OCI-LY3 (cell line): ENCODE data around the gene TRABD2A.

Source experiments
- H2AFZ ChIP-seq: fragments of 200-600, 300-600 bp; shearing (Covaris generic); 2 replicates; pipeline ENCODE4 v1.6.0; 2014; ENCODE audit warnings: antibody characterized with exemption, low read depth, low read length
- H3K27ac ChIP-seq: fragments of 200-600, 300-600 bp; sonication (generic); 2 replicates; pipeline ENCODE4 v1.5.1; 2014; ENCODE audit warnings: mild to moderate bottlenecking, low read length, moderate library complexity, mixed read lengths
- H3K27me3 ChIP-seq: fragments of 200-600, 300-600 bp; sonication (generic); 2 replicates; pipeline ENCODE4 v1.6.1; 2014; ENCODE audit warnings: low read depth, low read length, mixed read lengths
- H3K36me3 ChIP-seq: fragments of 200-600, 300-600 bp; sonication (generic); replicated peaks from 2 replicates; pipeline ENCODE3; 2014; ENCODE audit warnings: low read depth, low read length, mixed read lengths
- H3K4me1 ChIP-seq: fragments of 300-600, 200-600 bp; sonication (generic); 2 replicates; pipeline ENCODE4 v1.6.1; 2014; ENCODE audit warnings: low read length, mixed read lengths
- H3K4me2 ChIP-seq: fragments of 200-600, 300-600 bp; sonication (generic); 2 replicates; pipeline ENCODE4 v1.6.1; 2014; ENCODE audit warnings: low read length, mixed read lengths
- H3K4me3 ChIP-seq: fragments of 300-600, 200-600 bp; sonication (generic); 2 replicates; pipeline ENCODE4 v1.5.1; 2014; ENCODE audit warnings: antibody characterized with exemption, mild to moderate bottlenecking, low read length, moderate library complexity
- H3K79me2 ChIP-seq: fragments of 300-600, 200-600 bp; shearing (Covaris generic); 2 replicates; pipeline ENCODE4 v1.6.1; 2014; ENCODE audit warnings: mild to moderate bottlenecking, low read length, mixed read lengths
- H3K9ac ChIP-seq: fragments of 300-600, 200-600 bp; shearing (Covaris generic); 2 replicates; pipeline ENCODE4 v1.6.0; 2014; ENCODE audit warnings: mild to moderate bottlenecking, low read length, moderate library complexity
- H3K9me3 ChIP-seq: fragments of 200-600, 300-600 bp; shearing (Covaris generic); 2 replicates; pipeline ENCODE4 v1.6.1; 2014; ENCODE audit warnings: low read length, mixed read lengths; ENCODE audit not compliant: insufficient read depth
- H4K20me1 ChIP-seq: fragments of 200-600, 300-600 bp; sonication (generic); 2 replicates; pipeline ENCODE4 v1.6.1; 2016; ENCODE audit warnings: low read length, mixed read lengths; ENCODE audit not compliant: insufficient read depth
- EZH2phosphoT487 ChIP-seq: fragments of 200-600 bp; shearing (Covaris generic); IDR thresholded peaks from 2 replicates; pipeline ENCODE4 v1.6.1; 2018; ENCODE audit warnings: antibody characterized with exemption, mixed run types, low read depth
- TF ChIP-seq, protein P1 (sequence below): fragments of 200-600, 300-600 bp; sonication (generic); IDR thresholded peaks from 2 replicates; pipeline ENCODE4 v1.5.1; 2014; ENCODE audit warnings: antibody characterized with exemption, low read length, low read depth

The TRABD2A gene, protein sequence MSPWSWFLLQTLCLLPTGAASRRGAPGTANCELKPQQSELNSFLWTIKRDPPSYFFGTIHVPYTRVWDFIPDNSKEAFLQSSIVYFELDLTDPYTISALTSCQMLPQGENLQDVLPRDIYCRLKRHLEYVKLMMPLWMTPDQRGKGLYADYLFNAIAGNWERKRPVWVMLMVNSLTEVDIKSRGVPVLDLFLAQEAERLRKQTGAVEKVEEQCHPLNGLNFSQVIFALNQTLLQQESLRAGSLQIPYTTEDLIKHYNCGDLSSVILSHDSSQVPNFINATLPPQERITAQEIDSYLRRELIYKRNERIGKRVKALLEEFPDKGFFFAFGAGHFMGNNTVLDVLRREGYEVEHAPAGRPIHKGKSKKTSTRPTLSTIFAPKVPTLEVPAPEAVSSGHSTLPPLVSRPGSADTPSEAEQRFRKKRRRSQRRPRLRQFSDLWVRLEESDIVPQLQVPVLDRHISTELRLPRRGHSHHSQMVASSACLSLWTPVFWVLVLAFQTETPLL

DNA sequence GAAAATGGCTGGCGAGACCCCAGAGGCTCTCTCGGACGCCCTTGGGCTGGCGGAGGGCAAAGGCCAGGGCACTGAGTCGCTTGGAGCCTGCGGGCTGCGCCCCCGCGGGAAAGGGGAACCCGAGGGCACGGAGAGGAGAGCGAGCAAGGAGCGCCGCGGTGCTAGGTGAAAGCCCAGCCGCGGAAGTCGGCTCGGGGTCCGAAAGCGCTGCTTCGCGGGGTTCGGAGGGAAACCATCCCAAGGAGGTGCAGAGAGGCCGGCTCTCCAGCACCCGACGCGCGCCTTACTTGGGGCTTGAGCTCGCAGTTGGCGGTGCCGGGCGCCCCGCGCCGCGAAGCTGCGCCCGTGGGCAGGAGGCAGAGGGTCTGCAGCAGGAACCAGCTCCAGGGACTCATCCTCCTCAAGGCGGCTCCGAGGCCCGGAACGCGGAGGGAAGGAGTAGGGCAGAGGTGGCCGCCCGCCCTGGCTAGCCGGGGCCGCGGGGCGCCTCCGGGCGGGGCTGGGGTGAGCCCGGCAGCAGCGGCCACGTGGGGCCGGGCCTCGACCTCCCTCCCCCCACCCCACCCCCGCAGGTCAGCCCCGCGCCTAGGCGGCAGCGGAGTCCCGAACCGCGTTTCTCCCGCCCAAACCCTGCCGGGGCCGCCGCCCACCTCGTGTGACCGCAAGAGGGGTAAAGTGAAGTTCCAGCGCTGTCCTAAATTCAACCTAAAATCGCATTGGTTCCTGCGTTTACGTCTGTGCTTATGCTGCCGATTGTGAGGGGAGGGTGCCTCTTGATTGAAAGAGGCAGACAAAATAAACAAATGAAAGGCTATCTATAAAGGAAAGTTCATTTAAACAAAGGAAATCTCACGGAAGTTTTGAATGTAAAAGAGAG is at the start of gene TRABD2A:
TSS of gene TRABD2A (minus strand) at position 440 of the 877 bp plus-strand sequence. CDS start at position 395, 45 bp downstream.
- Histone ChIP-seq H3K27me3 (no peaks in the 10 kb centered on the region), H3K9me3 (no peaks in the 10 kb centered on the region)
- TF ChIP-seq, protein P1, sequence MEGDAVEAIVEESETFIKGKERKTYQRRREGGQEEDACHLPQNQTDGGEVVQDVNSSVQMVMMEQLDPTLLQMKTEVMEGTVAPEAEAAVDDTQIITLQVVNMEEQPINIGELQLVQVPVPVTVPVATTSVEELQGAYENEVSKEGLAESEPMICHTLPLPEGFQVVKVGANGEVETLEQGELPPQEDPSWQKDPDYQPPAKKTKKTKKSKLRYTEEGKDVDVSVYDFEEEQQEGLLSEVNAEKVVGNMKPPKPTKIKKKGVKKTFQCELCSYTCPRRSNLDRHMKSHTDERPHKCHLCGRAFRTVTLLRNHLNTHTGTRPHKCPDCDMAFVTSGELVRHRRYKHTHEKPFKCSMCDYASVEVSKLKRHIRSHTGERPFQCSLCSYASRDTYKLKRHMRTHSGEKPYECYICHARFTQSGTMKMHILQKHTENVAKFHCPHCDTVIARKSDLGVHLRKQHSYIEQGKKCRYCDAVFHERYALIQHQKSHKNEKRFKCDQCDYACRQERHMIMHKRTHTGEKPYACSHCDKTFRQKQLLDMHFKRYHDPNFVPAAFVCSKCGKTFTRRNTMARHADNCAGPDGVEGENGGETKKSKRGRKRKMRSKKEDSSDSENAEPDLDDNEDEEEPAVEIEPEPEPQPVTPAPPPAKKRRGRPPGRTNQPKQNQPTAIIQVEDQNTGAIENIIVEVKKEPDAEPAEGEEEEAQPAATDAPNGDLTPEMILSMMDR: no peak
- TF ChIP-seq EZH2phosphoT487: no peak

DNA sequence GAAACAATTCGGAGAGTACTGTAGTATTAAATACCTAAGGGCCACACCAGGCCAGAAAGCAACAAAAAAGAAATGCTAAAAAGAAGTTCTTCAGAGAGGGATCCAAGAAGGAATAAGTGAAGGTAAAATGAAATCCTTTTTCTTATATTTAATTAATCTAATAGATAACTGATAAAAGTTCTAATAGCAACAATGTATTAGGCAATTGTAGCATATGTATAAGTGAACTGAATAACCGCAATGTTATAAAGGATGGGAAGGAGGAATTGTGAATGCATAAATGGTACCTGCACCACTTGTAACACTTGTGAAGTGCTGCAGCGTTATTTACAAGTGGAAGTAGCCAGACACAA is 46.4 kb upstream of the TRABD2A start:
- H3K27me3 ChIP-seq: no peaks in the 10 kb centered on the region
- H3K4me3 ChIP-seq: peak overlapping the region; percentile 92
- no peaks in the 10 kb centered on the region for H3K79me2 ChIP-seq
- H3K9ac ChIP-seq: 0 out of 2 replicates have a peak overlapping the region, but pooled peaks have one; percentile 10
- peaks cover 24% of the 10 kb centered on the region for H3K4me1 ChIP-seq
- H4K20me1 ChIP-seq: no peaks in the 10 kb centered on the region
- no peaks in the 10 kb centered on the region for H3K36me3 ChIP-seq
- no peak for TF ChIP-seq EZH2phosphoT487
- TF ChIP-seq, protein P1: no peak
- H2AFZ ChIP-seq: no peak overlapping the region
- peak overlapping the region; percentile 97 for H3K4me2 ChIP-seq
- peak overlapping the region; percentile 78; the same call in 1 of the 2 replicates for H3K27ac ChIP-seq
- no peaks in the 10 kb centered on the region for H3K9me3 ChIP-seq

More for the DNA sequence above, at the start of gene TRABD2A:
- peaks cover 4% of the 10 kb centered on the region; the same call in 1 of the 2 replicates for H3K79me2 ChIP-seq
- peaks cover 16% of the 10 kb centered on the region for H3K4me1 ChIP-seq
- H4K20me1 ChIP-seq: peaks cover 4% of the 10 kb centered on the region; the same call in 1 of the 2 replicates
- H3K27ac ChIP-seq: peak within 1 kb of the TSS; percentile 67
- H3K4me3 ChIP-seq: peak within 1 kb of the TSS; percentile 86
- peak within 1 kb of the TSS; percentile 96 for H2AFZ ChIP-seq
- no peaks in the 10 kb centered on the region for H3K36me3 ChIP-seq
- H3K9ac ChIP-seq: peak within 1 kb of the TSS; percentile 72
- peak within 1 kb of the TSS; percentile 90 for H3K4me2 ChIP-seq

DNA sequence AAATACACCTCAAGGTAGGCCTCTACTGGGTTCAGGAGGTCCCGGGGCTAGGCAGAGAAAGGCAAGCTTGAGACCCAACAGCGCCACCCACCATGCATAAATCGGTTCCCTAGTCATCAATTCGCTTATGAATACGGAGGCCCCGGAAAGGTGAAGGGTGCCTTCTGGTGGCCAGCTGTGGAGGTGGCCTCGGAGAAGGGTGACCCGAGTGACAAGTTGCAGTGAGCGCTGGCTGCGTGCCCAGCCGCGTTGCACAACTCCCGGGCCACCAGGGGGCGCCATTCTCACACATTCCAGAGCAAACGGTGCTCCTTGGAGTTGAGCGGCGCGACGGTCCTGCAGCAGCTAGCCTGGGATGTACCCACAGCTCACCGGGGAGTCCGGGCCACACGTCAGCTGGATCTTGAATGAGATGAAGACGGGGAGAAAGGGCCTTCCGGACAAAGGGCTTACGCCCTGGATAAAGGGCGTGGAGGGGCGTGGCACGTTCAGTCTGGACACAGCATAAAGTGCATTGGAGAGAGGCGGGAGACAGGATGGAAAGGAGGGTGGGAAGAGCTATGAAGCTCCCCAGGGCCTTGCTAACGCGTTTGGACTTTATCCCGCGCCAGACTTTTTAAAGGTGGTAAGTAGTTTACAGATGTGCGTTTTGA is 45.0 kb upstream of the TRABD2A start:
- no peaks in the 10 kb centered on the region for H3K36me3 ChIP-seq
- no peaks in the 10 kb centered on the region for H3K9me3 ChIP-seq
- peak overlapping the region; percentile 74 for H3K9ac ChIP-seq
- peak overlapping the region; percentile 97 for H3K4me2 ChIP-seq
- H3K4me3 ChIP-seq: peak overlapping the region; percentile 92
- no peaks in the 10 kb centered on the region for H3K27me3 ChIP-seq
- H4K20me1 ChIP-seq: no peaks in the 10 kb centered on the region
- no peaks in the 10 kb centered on the region for H3K79me2 ChIP-seq
- H3K27ac ChIP-seq: peak overlapping the region; percentile 78
- H2AFZ ChIP-seq: peak overlapping the region; percentile 86
- H3K4me1 ChIP-seq: peaks cover 19% of the 10 kb centered on the region
- no peak for TF ChIP-seq EZH2phosphoT487
- TF ChIP-seq, protein P1: peak; percentile 99
